Erythroblast (primary cell): ENCODE measurements around the gene ADISSP.

Experiments used
- GATA1 ChIP-seq: IDR thresholded peaks from 2 replicates; pipeline ENCODE4 v1.6.1; 2011; ENCODE audit warnings: low read depth, mild to moderate bottlenecking, control low read depth, low read length, moderate library complexity
- POLR2A ChIP-seq: IDR thresholded peaks from 2 replicates; pipeline ENCODE4 v1.6.1; 2011; ENCODE audit warnings: mild to moderate bottlenecking, low read length

DNA sequence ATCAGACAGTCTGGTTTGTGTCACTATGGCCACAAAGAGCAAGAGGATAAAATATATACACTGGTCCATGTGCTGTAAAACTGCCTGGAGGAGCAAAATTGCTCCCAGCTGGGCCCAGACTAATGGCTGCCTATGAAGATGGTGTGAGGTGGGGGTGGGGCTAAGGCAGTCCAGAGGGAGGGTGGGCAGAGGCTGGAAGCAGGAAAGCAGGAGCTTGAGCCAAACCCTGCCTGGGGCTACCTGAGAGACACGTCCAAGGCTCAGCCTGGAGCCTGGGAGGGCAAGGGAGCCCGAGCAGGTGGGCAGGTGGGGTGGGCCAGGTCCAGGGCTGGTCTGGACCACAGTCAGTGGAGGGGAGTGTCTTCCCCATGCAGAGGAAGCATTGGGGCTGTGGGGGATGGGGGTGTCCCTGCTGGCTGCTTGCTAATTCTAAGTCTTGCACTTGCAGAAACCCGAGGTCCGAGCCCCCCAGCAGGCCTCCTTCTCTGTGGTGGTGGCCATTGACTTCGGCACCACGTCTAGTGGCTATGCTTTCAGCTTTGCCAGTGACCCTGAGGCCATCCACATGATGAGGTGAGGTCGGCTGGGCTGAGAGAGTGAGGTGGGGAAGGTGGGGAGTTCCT is 25.6 kb downstream of the ADISSP start:
- TF ChIP-seq POLR2A = no peak
- TF ChIP-seq GATA1 = no peak
